Measurements from ENCODE around the gene C2orf68. TPM values are rescaled to one million over a fixed set of nuclear protein-coding genes. Genes with fewer than 3 reads are reported as not detected.
"Not testable (repeated sequence)": the region's sequence is repeated elsewhere in the genome, so short reads cannot be mapped to it uniquely, and the experiment has no call there.

C2orf68 gene, protein sequence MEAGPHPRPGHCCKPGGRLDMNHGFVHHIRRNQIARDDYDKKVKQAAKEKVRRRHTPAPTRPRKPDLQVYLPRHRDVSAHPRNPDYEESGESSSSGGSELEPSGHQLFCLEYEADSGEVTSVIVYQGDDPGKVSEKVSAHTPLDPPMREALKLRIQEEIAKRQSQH
- 10 to 100 TPM; 22.2 to 45.2 (median 33.2) TPM for total RNA-seq
- polyA plus RNA-seq, result 10 to 100 TPM; 16.0 to 25.3 (median 18.9) TPM
- long read RNA-seq, donor 1, transcript C2orf68-202 (2 exons, 1,722 nt), result major isoform, 9 of 19 reads
- long read RNA-seq, donor 1, transcript C2orf68-201 (4 exons, 2,837 nt), result minor isoform, 7 of 19 reads
- long read RNA-seq, donor 1, partial matches to known transcripts, result 0 of 19 reads
- long read RNA-seq, donor 1, other reads (novel, unspliced or antisense), result 0 of 19 reads
- long read RNA-seq, donor 2, transcript C2orf68-201 (4 exons, 2,837 nt), result major isoform, 6 of 10 reads
- long read RNA-seq, donor 2, partial matches to known transcripts, result 0 of 10 reads
- long read RNA-seq, donor 2, other reads (novel, unspliced or antisense), result 0 of 10 reads

DNA sequence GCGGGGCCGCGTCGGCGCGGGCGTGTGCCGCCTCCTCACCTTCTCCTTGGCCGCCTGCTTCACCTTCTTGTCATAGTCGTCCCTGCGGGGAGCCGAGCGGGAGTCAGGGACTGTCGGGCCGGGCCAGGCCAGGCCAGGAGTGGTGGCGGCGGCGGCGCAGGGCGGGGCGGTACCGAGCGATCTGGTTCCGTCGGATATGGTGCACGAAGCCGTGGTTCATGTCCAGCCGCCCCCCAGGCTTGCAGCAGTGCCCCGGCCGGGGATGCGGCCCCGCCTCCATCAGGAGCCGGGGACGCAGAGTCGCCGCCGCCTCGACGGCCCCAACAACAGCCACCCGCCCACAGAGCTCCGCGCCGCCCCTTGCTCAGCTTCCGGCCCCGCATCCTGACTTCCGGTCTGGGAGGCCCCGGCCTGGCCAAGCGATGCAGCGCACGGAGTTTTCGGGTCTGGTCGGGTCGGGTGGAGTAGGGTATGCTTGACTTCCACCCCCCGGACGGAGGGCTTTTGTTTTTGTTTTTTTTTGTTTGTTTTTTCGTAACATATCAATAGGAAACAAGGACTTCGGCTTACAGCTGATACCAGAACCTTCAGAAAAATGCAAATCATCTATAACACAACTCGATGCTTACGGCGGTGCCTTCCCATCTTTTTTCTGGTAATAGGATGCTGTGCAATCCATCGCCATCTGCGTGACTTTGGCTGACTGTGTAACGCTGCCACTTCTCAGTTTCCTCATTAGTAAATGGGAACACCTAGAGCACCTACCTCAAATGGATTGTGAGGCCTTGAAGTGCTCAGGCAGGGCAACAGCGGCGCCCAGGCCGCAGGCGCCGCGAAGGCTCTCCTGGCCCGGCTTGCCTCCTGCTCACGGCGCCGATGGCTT is at the start of gene C2orf68:
Gene C2orf68, minus strand, starts transcription at position 362 of the 883 bp plus-strand sequence. Its CDS starts 82 bp downstream, at position 280.
- WGBS, 5 donors, result 9 to 16% (median 11%) methylated on average over 47 to 73 of the region's 73 CpGs
- TF ChIP-seq POLR2A (IDR thresholded peaks at IDR 0.05), result peak in 2 of 3 donors; percentile 19 to 25
- TF ChIP-seq, protein P1, sequence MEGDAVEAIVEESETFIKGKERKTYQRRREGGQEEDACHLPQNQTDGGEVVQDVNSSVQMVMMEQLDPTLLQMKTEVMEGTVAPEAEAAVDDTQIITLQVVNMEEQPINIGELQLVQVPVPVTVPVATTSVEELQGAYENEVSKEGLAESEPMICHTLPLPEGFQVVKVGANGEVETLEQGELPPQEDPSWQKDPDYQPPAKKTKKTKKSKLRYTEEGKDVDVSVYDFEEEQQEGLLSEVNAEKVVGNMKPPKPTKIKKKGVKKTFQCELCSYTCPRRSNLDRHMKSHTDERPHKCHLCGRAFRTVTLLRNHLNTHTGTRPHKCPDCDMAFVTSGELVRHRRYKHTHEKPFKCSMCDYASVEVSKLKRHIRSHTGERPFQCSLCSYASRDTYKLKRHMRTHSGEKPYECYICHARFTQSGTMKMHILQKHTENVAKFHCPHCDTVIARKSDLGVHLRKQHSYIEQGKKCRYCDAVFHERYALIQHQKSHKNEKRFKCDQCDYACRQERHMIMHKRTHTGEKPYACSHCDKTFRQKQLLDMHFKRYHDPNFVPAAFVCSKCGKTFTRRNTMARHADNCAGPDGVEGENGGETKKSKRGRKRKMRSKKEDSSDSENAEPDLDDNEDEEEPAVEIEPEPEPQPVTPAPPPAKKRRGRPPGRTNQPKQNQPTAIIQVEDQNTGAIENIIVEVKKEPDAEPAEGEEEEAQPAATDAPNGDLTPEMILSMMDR (IDR thresholded peaks at IDR 0.05 in 8 of 11, conservative IDR thresholded peaks at IDR 0.05 in 3 of 11), result peak in 1 of 11 experiments; percentile 30
- peak; percentile 90 to 94 (median 91) for TF ChIP-seq POLR2AphosphoS5 (IDR thresholded peaks at IDR 0.05)
- intact Hi-C loops (cut with DNase I; ENCODE audit: low total_unique reads), result no loop called here
- no peaks in the 10 kb centered on the region for H3K9me3 ChIP-seq
- peaks cover 15 to 71% (median 42%) of the 10 kb centered on the region in 6 donors for H3K4me1 ChIP-seq
- H3K27me3 ChIP-seq (replicated peaks in 1 of 7), result no peaks in the 10 kb centered on the region
- H3K27ac ChIP-seq, result peak within 1 kb of the TSS; percentile 84 to 94 (median 88)
- H3K4me3 ChIP-seq, result peak within 1 kb of the TSS; percentile 76 to 99 (median 94)
- H3K36me3 ChIP-seq, result peaks cover 0 to 35% (median 16%) of the 10 kb centered on the region in 6 donors
- DNase-seq, result peak; percentile 98

DNA sequence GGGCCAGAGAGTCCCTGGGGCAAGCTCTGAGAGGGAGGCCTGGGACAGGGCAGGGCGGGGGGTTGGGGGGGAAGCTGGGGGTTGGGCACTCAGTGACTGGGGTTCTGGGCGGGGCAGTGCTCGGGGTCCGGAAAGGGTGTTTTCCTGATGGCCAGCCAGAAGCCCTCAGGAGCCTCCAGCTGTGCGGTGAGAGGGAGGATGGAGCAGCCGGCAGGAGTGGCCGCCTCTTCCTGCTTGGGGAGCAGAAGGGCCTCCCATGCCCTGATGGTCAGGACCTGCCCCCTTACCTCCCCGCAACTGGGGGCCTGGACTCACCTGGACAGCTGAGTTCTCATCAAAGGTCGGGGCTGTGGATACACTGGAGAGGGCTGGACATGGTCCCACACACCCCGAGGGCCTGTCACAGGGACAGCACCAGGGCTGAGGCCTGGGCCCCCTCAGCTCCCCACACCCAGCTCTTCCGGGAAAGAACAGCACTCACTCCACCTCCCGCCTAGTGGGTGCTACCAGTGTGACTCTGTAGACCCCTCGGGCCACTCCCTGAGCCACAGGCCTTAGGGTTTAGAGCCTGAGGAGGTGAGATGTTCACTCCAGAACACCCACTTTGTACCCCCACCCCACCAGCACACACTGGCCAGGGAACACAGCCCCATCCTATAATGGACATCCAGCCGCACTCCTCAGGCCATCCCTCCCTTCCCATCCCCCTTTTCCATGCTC is 49.4 kb upstream of the C2orf68 start:
- WGBS, 5 donors, result 56 to 76% (median 64%) methylated on average over 13 to 14 of the region's 14 CpGs
- no peak overlapping the region for H3K4me3 ChIP-seq
- H3K27ac ChIP-seq, result no peak overlapping the region
- intact Hi-C loops (cut with DNase I; ENCODE audit: low total_unique reads), result no loop called here
- H3K9me3 ChIP-seq, result no peaks in the 10 kb centered on the region
- H3K4me1 ChIP-seq, result peaks cover 0 to 19% (median 5%) of the 10 kb centered on the region in 6 donors
- peaks cover 0 to 42% (median 10%) of the 10 kb centered on the region in 6 donors for H3K36me3 ChIP-seq
- H3K27me3 ChIP-seq (replicated peaks in 1 of 7), result no peaks in the 10 kb centered on the region
- TF ChIP-seq POLR2A (IDR thresholded peaks at IDR 0.05), result no peak
- DNase-seq, result no peak

DNA sequence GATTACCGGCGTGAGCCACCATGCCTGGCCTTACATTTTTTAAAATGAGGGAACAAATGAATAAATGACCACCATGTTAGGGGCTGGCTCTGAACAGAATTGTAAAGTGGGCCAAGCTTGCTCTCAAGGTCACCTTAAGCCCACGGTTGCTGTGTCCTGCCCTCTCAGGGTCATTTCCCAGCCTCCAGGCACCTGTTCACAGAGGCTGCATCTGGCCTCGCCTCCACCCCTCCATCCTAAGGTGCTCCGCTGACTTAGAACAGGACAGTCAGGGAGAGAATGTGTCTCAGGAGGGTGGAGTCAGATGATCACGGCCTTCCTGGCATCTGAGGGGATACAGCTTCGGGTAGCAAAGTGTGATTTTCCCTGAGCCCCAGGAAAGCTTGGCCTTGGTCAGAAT is 48.9 kb upstream of the C2orf68 start:
- Histone ChIP-seq H3K4me1 (peaks cover 0 to 19% (median 6%) of the 10 kb centered on the region in 6 donors), H3K4me3 (no peak overlapping the region), H3K27me3 (replicated peaks in 1 of 7) (no peaks in the 10 kb centered on the region), H3K27ac (no peak overlapping the region), H3K36me3 (peaks cover 0 to 48% (median 12%) of the 10 kb centered on the region in 6 donors), H3K9me3 (no peaks in the 10 kb centered on the region)
- DNase-seq, result no peak
- intact Hi-C loops (cut with DNase I; ENCODE audit: low total_unique reads), result no loop called here
- 77 to 93% (median 83%) methylated on average over 7 of the region's 7 CpGs for WGBS, 5 donors
- TF ChIP-seq POLR2AphosphoS5 (IDR thresholded peaks at IDR 0.05) (no peak), POLR2A (IDR thresholded peaks at IDR 0.05) (no peak)
- TF ChIP-seq, protein P1 (IDR thresholded peaks at IDR 0.05 in 8 of 11, conservative IDR thresholded peaks at IDR 0.05 in 3 of 11), result no peak

DNA sequence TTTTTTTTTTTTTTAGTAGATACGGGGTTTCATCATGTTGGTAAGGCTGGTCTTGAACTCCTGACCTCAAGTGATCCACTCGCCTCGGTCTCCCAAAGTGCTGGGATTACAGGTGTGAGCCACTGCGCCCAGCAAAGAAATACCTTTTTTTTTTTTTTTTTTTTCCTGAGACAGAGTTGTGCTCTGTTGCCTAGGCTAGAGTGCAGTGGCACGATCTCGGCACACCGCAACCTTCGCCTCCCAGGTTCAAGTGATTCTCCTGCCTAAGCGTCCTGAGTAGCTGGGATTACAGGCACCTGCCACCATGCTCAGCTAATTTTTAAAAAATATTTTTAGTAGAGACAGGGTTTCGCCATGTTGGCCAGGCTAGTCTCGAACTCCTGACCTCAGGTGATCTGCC is 48.4 kb upstream of the C2orf68 start:
- 95 to 99% (median 98%) methylated on average over 10 to 11 of the region's 11 CpGs for WGBS, 5 donors
- intact Hi-C loops (cut with DNase I; ENCODE audit: low total_unique reads); H3K27me3 ChIP-seq (replicated peaks in 1 of 7); DNase-seq; H3K9me3 ChIP-seq; H3K27ac ChIP-seq; H3K4me3 ChIP-seq: not testable (repeated sequence)
- peaks cover 0 to 52% (median 12%) of the 10 kb centered on the region in 6 donors for H3K36me3 ChIP-seq
- peaks cover 0 to 19% (median 6%) of the 10 kb centered on the region in 6 donors for H3K4me1 ChIP-seq
